Measurements from ENCODE around the gene RFX7. TPM values are rescaled to one million over a fixed set of nuclear protein-coding genes. Genes with fewer than 3 reads are reported as not detected.

Gene RFX7
- total RNA-seq, 4 donors from 2014 or later, result 11.1 to 15.1 (median 12.7) TPM

GRCh38 chr15:56056626-56057025, 187.1 kb downstream of the RFX7 start:
- WGBS, 2 donors, result 58 to 71% methylated on average over 7 of the region's 7 CpGs
- intact Hi-C loops (cut with DNase I; ENCODE audit: low total_unique reads), result no loop called here
- no peak for TF ChIP-seq POLR2A (IDR thresholded peaks at IDR 0.05)
- TF ChIP-seq CTCF (IDR thresholded peaks at IDR 0.05), result no peak
- no peak overlapping the region for H3K4me3 ChIP-seq (ENCODE audit: low read depth, poor library complexity, severe bottlenecking)
- no peak for DNase-seq (ENCODE audit: low spot score in 2 of 2)

- intact Hi-C loops (cut with DNase I; ENCODE audit: low total_unique reads), result no loop called here
- H3K4me3 ChIP-seq (ENCODE audit: low read depth, poor library complexity, severe bottlenecking), result no peak overlapping the region
- no peak for DNase-seq (ENCODE audit: low spot score in 2 of 2)
- TF ChIP-seq POLR2A (IDR thresholded peaks at IDR 0.05), result no peak
- no peak for TF ChIP-seq CTCF (IDR thresholded peaks at IDR 0.05)
These were observed 190.7 kb downstream of the RFX7 start for GRCh38 chr15:56053046-56053400.

GRCh38 chr15:56052395-56053045, 191.2 kb downstream of the RFX7 start:
- no peak for TF ChIP-seq POLR2A (IDR thresholded peaks at IDR 0.05)
- TF ChIP-seq CTCF (IDR thresholded peaks at IDR 0.05), result no peak
- DNase-seq (ENCODE audit: low spot score in 2 of 2), result no peak
- no peak overlapping the region for H3K4me3 ChIP-seq (ENCODE audit: low read depth, poor library complexity, severe bottlenecking)
- 8 to 21% methylated on average over 2 of the region's 2 CpGs for whole genome bisulfite sequencing, 2 donors
- intact Hi-C loops (cut with DNase I; ENCODE audit: low total_unique reads), result no loop called here

- DNase-seq (ENCODE audit: low spot score in 2 of 2), result no peak
- H3K4me3 ChIP-seq (ENCODE audit: low read depth, poor library complexity, severe bottlenecking), result no peak overlapping the region
- no peak for TF ChIP-seq POLR2A (IDR thresholded peaks at IDR 0.05)
- TF ChIP-seq CTCF (IDR thresholded peaks at IDR 0.05), result no peak
- intact Hi-C loops (cut with DNase I; ENCODE audit: low total_unique reads), result no loop called here
These were observed 192.0 kb downstream of the RFX7 start for GRCh38 chr15:56051676-56052075.

- WGBS, 2 donors, result 86% methylated on average over 5 of the region's 5 CpGs
- no peak overlapping the region for H3K4me3 ChIP-seq (ENCODE audit: low read depth, poor library complexity, severe bottlenecking)
- no peak for DNase-seq (ENCODE audit: low spot score in 2 of 2)
- intact Hi-C loops (cut with DNase I; ENCODE audit: low total_unique reads), result no loop called here
- TF ChIP-seq CTCF (IDR thresholded peaks at IDR 0.05), result no peak
- no peak for TF ChIP-seq POLR2A (IDR thresholded peaks at IDR 0.05)
These were observed 194.1 kb downstream of the RFX7 start for GRCh38 chr15:56049577-56049976.

GRCh38 chr15:56047354-56047753, 196.3 kb downstream of the RFX7 start:
- no peak for DNase-seq (ENCODE audit: low spot score in 2 of 2)
- intact Hi-C loops (cut with DNase I; ENCODE audit: low total_unique reads), result no loop called here
- H3K4me3 ChIP-seq (ENCODE audit: low read depth, poor library complexity, severe bottlenecking), result no peak overlapping the region
- TF ChIP-seq CTCF (IDR thresholded peaks at IDR 0.05) (no peak), POLR2A (IDR thresholded peaks at IDR 0.05) (no peak)
- 32 to 43% methylated on average over 1 of the region's 1 CpG for WGBS, 2 donors
